GM23338 (cell line): ENCODE results near the gene PALLD. TPM values are rescaled to one million over a fixed set of nuclear protein-coding genes. Genes with fewer than 3 reads are reported as not detected.
"Not testable (repeated sequence)": the region's sequence is repeated elsewhere in the genome, so short reads cannot be mapped to it uniquely, and the experiment has no call there.

Experiments
- ATAC-seq: fragments of 200-7000 bp; cut with Tn5 transposase; 3 replicates; pipeline ENCODE4 v1.9.1; 2020
- DNase-seq: peaks from one replicate; pipeline ENCODE4 v3.0.0-alpha.2; 2015; ENCODE audit warnings: low spot score
- H2AFZ ChIP-seq: fragments of 200-600 bp; sonication (generic); 2 replicates; pipeline ENCODE4 v1.8.0; 2016; ENCODE audit warnings: antibody characterized with exemption, mild to moderate bottlenecking, moderate library complexity
- H3F3A ChIP-seq: fragments of 200-600 bp; sonication (generic); replicated peaks from 2 replicates; pipeline ENCODE4 v1.8.0; 2017; ENCODE audit warnings: antibody characterized with exemption, mixed run types, low read depth
- H3K27ac ChIP-seq: fragments of 200-600 bp; sonication (generic); 2 replicates; pipeline ENCODE4 v1.6.1; 2016; ENCODE audit warnings: low read depth
- H3K27me3 ChIP-seq: fragments of 200-600 bp; sonication (generic); 2 replicates; pipeline ENCODE4 v1.8.0; 2016; ENCODE audit warnings: mild to moderate bottlenecking, mixed run types, moderate library complexity; ENCODE audit not compliant: insufficient read depth
- H3K36me3 ChIP-seq: fragments of 200-600 bp; sonication (generic); 2 replicates; pipeline ENCODE4 v1.8.0; 2016; ENCODE audit warnings: mild to moderate bottlenecking; ENCODE audit not compliant: insufficient read depth
- H3K4me1 ChIP-seq: fragments of 200-600 bp; sonication (generic); 2 replicates; pipeline ENCODE4 v1.8.0; 2016; ENCODE audit warnings: mild to moderate bottlenecking, moderate library complexity; ENCODE audit not compliant: insufficient read depth
- H3K4me2 ChIP-seq: fragments of 200-600 bp; sonication (generic); 2 replicates; pipeline ENCODE4 v1.7.1; 2017; ENCODE audit warnings: mixed run types
- H3K4me3 ChIP-seq: fragments of 200-600 bp; sonication (generic); 2 replicates; pipeline ENCODE4 v1.6.1; 2016; ENCODE audit warnings: mixed run types
- H3K79me2 ChIP-seq: fragments of 200-600 bp; sonication (generic); replicated peaks from 2 replicates; pipeline ENCODE4 v1.8.0; 2017; ENCODE audit warnings: mild to moderate bottlenecking; ENCODE audit not compliant: insufficient read depth
- H3K9me2 ChIP-seq: fragments of 200-600 bp; sonication (generic); 2 replicates; pipeline ENCODE4 v1.8.0; 2017; ENCODE audit not compliant: insufficient read depth
- H4K20me1 ChIP-seq: fragments of 200-600 bp; sonication (generic); replicated peaks from 2 replicates; pipeline ENCODE4 v1.8.0; 2017; ENCODE audit warnings: mild to moderate bottlenecking; ENCODE audit not compliant: insufficient read depth
- H3K27ac Mint-ChIP-seq: 2 replicates; pipeline ENCODE4 v1.8.0; 2020; ENCODE audit warnings: inconsistent platforms, mild to moderate bottlenecking, moderate library complexity, mixed read lengths
- H3K27me3 Mint-ChIP-seq: 3 replicates; pipeline ENCODE4 v1.8.0; 2022; ENCODE audit warnings: low read depth, mild to moderate bottlenecking, moderate library complexity, mixed read lengths, inconsistent platforms; ENCODE audit not compliant: insufficient read depth, poor library complexity
- H3K36me3 Mint-ChIP-seq: 3 replicates; pipeline ENCODE4 v1.8.0; 2021; ENCODE audit warnings: low read depth, mild to moderate bottlenecking, inconsistent platforms, moderate library complexity, mixed read lengths
- H3K4me1 Mint-ChIP-seq: 3 replicates; pipeline ENCODE4 v1.8.0; 2020; ENCODE audit warnings: mild to moderate bottlenecking, inconsistent platforms, mixed read lengths
- H3K4me3 Mint-ChIP-seq: 3 replicates; pipeline ENCODE4 v1.8.0; 2021; ENCODE audit warnings: moderate library complexity, mild to moderate bottlenecking, inconsistent platforms, mixed read lengths
- H3K9me3 Mint-ChIP-seq: 3 replicates; pipeline ENCODE4 v1.8.0; 2020; ENCODE audit warnings: moderate library complexity, mild to moderate bottlenecking, inconsistent platforms, mixed read lengths
- CTCF ChIP-seq, 2 experiments: fragments of 200-600 bp in 1 of 2; sonication (generic) in 1 of 2; conservative IDR thresholded peaks; 2 replicates each; pipeline versions ENCODE4 v1.5.1 to v1.6.1; 2016 to 2017; ENCODE audit warnings: antibody characterized with exemption in 2 of 2, low read depth in 2 of 2, mild to moderate bottlenecking in 2 of 2, moderate library complexity in 1 of 2
- NANOG ChIP-seq: IDR thresholded peaks from 2 replicates; pipeline ENCODE4 v1.6.1; 2016; ENCODE audit warnings: antibody characterized with exemption, borderline replicate concordance
- POLR2AphosphoS5 ChIP-seq: IDR thresholded peaks from 2 replicates; pipeline ENCODE4 v1.6.1; 2016; ENCODE audit warnings: antibody characterized with exemption, low read depth
- REST ChIP-seq: IDR thresholded peaks from one replicate; pipeline ENCODE4 v1.6.1; 2018; ENCODE audit warnings: antibody characterized with exemption; ENCODE audit not compliant: unreplicated experiment
- STAT1 ChIP-seq: IDR thresholded peaks from one replicate; pipeline ENCODE4 v1.6.1; 2016; ENCODE audit warnings: antibody characterized with exemption; ENCODE audit not compliant: unreplicated experiment
- polyA plus RNA-seq: library from polyadenylated mRNA; unstranded; fragments of >200 nt; fragmentation: Nextera tagmentation; extraction: Ambion mirVana; gene quantifications from 2 replicates; pipeline ENCODE4 v1.2.1, GENCODE V29; 2016
- total RNA-seq: library from RNA; depleted of rRNA; stranded (reverse); fragments of >200 nt; shearing (Covaris generic); gene quantifications from 2 replicates; pipeline ENCODE4 v1.2.3, GENCODE V29; 2014
- TF ChIP-seq, protein P1 (sequence below): IDR thresholded peaks from 2 replicates; pipeline ENCODE4 v1.6.1; 2016; ENCODE audit warnings: antibody characterized with exemption

Gene PALLD
- total and polyA plus RNA-seq, 2 experiments from 2014 or later = 13.1 to 30.2 TPM

DNA sequence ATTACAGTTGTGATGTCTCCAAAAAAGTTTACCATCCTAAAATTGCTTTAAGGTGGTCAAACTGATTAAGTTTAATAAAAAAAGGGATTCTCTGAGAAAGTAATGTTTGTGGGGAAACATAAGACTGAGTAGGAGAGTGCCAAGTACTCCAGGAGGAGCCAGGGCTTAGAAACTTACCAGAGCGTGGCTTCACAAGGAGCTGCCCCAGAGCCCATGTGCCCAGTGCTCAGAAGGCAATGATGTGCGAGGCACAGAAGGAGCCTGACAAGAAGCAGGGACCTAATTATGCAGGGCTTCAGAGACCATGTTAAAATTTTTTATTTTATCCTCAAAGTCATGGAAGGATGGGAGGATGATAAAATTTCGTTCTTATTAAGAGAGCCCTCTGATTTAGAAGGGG, 204.2 kb downstream of the PALLD start:
- no peaks in the 10 kb centered on the region for H3K36me3 ChIP-seq
- TF ChIP-seq POLR2AphosphoS5 = no peak
- TF ChIP-seq, protein P1, sequence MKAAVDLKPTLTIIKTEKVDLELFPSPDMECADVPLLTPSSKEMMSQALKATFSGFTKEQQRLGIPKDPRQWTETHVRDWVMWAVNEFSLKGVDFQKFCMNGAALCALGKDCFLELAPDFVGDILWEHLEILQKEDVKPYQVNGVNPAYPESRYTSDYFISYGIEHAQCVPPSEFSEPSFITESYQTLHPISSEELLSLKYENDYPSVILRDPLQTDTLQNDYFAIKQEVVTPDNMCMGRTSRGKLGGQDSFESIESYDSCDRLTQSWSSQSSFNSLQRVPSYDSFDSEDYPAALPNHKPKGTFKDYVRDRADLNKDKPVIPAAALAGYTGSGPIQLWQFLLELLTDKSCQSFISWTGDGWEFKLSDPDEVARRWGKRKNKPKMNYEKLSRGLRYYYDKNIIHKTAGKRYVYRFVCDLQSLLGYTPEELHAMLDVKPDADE = no peak
- no peak for TF ChIP-seq STAT1
- TF ChIP-seq REST = no peak
- TF ChIP-seq CTCF (conservative IDR thresholded peaks at IDR 0.05; ENCODE audit: low read depth in 2 of 2) = no peak
- no peak for TF ChIP-seq NANOG
- no peak overlapping the region for H3K4me3 ChIP-seq
- Mint-ChIP-seq H3K27me3 (no peaks in the 10 kb centered on the region), H3K4me1 (peaks cover 3% of the 10 kb centered on the region; the same call in 1 of the 3 replicates), H3K9me3 (no peaks in the 10 kb centered on the region), H3K4me3 (no peak overlapping the region), H3K36me3 (no peaks in the 10 kb centered on the region), H3K27ac (no peak overlapping the region)
- H3K27ac ChIP-seq = no peak overlapping the region
- no peaks in the 10 kb centered on the region for H3F3A ChIP-seq
- H3K4me1 ChIP-seq = no peaks in the 10 kb centered on the region
- no peak overlapping the region for H2AFZ ChIP-seq
- H3K9me2 ChIP-seq = no peaks in the 10 kb centered on the region
- H4K20me1 ChIP-seq = no peaks in the 10 kb centered on the region
- no peak overlapping the region for H3K4me2 ChIP-seq
- H3K79me2 ChIP-seq = no peaks in the 10 kb centered on the region
- ATAC-seq (no peak), DNase-seq (no peak)
- H3K27me3 ChIP-seq = no peaks in the 10 kb centered on the region

GRCh38 chr4:168702581-168703087, 205.8 kb downstream of the PALLD start:
- H3K9me3 Mint-ChIP-seq, H4K20me1 ChIP-seq, H2AFZ ChIP-seq, H3F3A ChIP-seq, H3K36me3 ChIP-seq, H3K4me3 Mint-ChIP-seq, H3K4me2 ChIP-seq, H3K9me2 ChIP-seq, H3K4me3 ChIP-seq, H3K79me2 ChIP-seq, H3K36me3 Mint-ChIP-seq, H3K4me1 Mint-ChIP-seq, H3K4me1 ChIP-seq, ATAC-seq, H3K27me3 ChIP-seq, H3K27ac Mint-ChIP-seq, DNase-seq, H3K27me3 Mint-ChIP-seq, H3K27ac ChIP-seq: not testable (repeated sequence)
